ENCODE data around the gene CRTC1.

DNA sequence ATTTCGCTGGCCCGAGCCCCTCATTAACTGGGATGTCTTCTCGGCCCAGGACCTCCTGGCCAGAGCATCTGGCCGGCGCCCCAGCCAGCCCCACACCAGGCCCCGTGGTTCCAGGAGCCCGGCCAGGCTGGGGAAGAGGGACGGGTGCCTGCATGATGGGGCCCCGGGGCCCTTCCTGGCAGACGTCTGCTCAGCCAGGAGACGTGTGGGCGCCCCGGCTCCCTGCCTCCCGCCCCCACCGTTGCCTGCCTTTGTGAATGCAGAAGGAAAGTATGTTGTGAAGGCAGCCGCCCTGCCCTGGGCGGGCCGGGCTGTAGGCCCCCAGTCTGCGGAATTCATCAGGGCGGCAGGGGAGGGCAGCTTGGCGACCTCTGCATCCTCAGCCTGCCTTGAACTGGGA lies 112.1 kb downstream of the CRTC1 start:
- TF ChIP-seq, protein P1, sequence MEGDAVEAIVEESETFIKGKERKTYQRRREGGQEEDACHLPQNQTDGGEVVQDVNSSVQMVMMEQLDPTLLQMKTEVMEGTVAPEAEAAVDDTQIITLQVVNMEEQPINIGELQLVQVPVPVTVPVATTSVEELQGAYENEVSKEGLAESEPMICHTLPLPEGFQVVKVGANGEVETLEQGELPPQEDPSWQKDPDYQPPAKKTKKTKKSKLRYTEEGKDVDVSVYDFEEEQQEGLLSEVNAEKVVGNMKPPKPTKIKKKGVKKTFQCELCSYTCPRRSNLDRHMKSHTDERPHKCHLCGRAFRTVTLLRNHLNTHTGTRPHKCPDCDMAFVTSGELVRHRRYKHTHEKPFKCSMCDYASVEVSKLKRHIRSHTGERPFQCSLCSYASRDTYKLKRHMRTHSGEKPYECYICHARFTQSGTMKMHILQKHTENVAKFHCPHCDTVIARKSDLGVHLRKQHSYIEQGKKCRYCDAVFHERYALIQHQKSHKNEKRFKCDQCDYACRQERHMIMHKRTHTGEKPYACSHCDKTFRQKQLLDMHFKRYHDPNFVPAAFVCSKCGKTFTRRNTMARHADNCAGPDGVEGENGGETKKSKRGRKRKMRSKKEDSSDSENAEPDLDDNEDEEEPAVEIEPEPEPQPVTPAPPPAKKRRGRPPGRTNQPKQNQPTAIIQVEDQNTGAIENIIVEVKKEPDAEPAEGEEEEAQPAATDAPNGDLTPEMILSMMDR (IDR thresholded peaks at IDR 0.05) = no peak
- TF ChIP-seq POLR2A (IDR thresholded peaks at IDR 0.05) = no peak
